Measurements from ENCODE around the gene MTCP1. TPM values are rescaled to one million over a fixed set of nuclear protein-coding genes. Genes with fewer than 3 reads are reported as not detected.

The MTCP1 gene
- total RNA-seq, 1 experiment from 2014 or later: 49.5 TPM

DNA sequence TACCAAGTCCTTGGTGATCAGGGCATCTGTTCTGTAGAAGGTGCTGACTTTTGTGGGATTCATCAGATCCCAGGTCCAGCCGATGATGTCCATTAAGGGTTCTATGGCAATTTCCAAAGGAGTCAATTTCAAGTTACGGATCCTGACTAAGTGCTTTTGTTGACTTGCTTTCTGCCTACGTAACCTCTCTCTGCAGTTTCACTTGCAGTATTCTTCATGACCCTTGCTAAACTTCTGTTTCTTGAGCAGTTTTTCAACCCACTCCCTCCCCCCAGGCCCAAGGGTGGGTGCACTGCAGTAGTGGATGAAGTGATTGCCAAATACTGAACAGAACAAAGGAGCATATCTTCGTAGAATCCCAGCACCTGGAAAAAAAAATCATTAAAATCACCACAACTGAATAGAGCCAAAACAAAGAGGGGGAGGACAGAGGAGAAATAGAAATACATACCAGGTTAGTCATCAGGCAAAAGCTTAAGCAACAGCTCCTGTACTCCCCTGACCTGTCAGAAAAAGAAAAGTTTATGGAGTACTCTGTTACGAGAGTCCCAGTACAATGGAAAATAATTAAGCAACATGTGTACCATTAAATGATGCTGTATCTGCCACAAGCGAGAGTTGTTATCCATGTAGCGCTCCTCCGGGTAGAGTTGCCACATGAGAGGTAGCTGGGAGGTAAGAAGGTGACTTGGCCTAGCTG, 5.8 kb downstream of the MTCP1 start:
- peaks cover 19% of the 10 kb centered on the region for H3K4me1 ChIP-seq (ENCODE audit: control insufficient read depth, insufficient read depth, low read length)
- peaks cover 11% of the 10 kb centered on the region for H3K36me3 ChIP-seq (ENCODE audit: control insufficient read depth, insufficient read depth, low read length)
- POLR2A ChIA-PET: no interaction called here
- in situ Hi-C loops (cut with HindIII; ENCODE audit: low pct_unique_long_range_greater_than_20kb, low sequenced_read_pairs) (no loop called here), intact Hi-C loops (cut with micrococcal nuclease; ENCODE audit: unreplicated experiment) (no loop called here)
- TF ChIP-seq, protein P1, sequence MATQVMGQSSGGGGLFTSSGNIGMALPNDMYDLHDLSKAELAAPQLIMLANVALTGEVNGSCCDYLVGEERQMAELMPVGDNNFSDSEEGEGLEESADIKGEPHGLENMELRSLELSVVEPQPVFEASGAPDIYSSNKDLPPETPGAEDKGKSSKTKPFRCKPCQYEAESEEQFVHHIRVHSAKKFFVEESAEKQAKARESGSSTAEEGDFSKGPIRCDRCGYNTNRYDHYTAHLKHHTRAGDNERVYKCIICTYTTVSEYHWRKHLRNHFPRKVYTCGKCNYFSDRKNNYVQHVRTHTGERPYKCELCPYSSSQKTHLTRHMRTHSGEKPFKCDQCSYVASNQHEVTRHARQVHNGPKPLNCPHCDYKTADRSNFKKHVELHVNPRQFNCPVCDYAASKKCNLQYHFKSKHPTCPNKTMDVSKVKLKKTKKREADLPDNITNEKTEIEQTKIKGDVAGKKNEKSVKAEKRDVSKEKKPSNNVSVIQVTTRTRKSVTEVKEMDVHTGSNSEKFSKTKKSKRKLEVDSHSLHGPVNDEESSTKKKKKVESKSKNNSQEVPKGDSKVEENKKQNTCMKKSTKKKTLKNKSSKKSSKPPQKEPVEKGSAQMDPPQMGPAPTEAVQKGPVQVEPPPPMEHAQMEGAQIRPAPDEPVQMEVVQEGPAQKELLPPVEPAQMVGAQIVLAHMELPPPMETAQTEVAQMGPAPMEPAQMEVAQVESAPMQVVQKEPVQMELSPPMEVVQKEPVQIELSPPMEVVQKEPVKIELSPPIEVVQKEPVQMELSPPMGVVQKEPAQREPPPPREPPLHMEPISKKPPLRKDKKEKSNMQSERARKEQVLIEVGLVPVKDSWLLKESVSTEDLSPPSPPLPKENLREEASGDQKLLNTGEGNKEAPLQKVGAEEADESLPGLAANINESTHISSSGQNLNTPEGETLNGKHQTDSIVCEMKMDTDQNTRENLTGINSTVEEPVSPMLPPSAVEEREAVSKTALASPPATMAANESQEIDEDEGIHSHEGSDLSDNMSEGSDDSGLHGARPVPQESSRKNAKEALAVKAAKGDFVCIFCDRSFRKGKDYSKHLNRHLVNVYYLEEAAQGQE (IDR thresholded peaks at IDR 0.05; ENCODE audit: insufficient read depth in 1 of 2, low read depth in 2 of 2, low read length in 1 of 2): no peak
- no peak overlapping the region for H3K4me3 ChIP-seq (ENCODE audit: low read depth in 2 of 2, low read length in 2 of 2)
- DNase-seq (ENCODE audit: low read depth, low spot score) (no peak), ATAC-seq (no peak)
- no peaks in the 10 kb centered on the region for H3K9me3 ChIP-seq (ENCODE audit: control insufficient read depth, insufficient read depth, low read depth, low read length)
- BruUV-seq (replicated peaks): no TSS peak
- CTCF ChIA-PET: no interaction called here
- H3K27me3 ChIP-seq (ENCODE audit: control insufficient read depth, insufficient read depth, low read length): no peaks in the 10 kb centered on the region
- H3K27ac ChIP-seq (ENCODE audit: low read length): no peak overlapping the region

DNA sequence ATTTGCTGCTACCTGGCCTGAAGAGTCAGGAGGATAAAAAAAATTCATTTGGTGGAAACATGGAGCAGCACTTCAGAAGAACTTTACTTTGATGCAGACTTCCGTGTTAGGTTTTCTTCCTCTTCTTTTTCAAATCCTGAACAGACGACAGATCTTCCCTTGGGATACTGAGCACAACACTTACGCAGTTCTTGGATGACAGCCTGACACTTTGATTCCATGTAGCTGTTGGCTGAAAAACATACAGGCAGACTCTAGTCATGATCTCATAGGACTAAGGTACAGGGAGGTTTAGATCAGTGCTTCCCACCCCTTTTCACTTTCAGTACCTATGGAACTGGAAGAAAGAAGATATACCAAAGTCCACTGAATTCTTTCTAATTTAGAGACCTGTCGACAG, 9.2 kb downstream of the MTCP1 start:
- ChIA-PET CTCF (interaction anchor here (1.1 to 1.2 kb wide), 2 partner anchors 144 to 155 kb away, joined by 3 to 9 read pairs; no protein-coding TSS in a partner anchor), POLR2A (no interaction called here)
- Histone ChIP-seq H3K27ac (ENCODE audit: low read length) (no peak overlapping the region), H3K27me3 (ENCODE audit: control insufficient read depth, insufficient read depth, low read length) (no peaks in the 10 kb centered on the region), H3K4me3 (ENCODE audit: low read depth in 2 of 2, low read length in 2 of 2) (no peak overlapping the region), H3K4me1 (ENCODE audit: control insufficient read depth, insufficient read depth, low read length) (peaks cover 6% of the 10 kb centered on the region), H3K36me3 (ENCODE audit: control insufficient read depth, insufficient read depth, low read length) (peaks cover 11% of the 10 kb centered on the region), H3K9me3 (ENCODE audit: control insufficient read depth, insufficient read depth, low read depth, low read length) (no peaks in the 10 kb centered on the region)
- BruUV-seq (replicated peaks): no TSS peak
- DNase-seq (ENCODE audit: low read depth, low spot score) (no peak), ATAC-seq (no peak)
- intact Hi-C loops (cut with micrococcal nuclease; ENCODE audit: unreplicated experiment) (no loop called here), in situ Hi-C loops (cut with HindIII; ENCODE audit: low pct_unique_long_range_greater_than_20kb, low sequenced_read_pairs) (no loop called here)
- TF ChIP-seq, protein P1 (IDR thresholded peaks at IDR 0.05; ENCODE audit: insufficient read depth in 1 of 2, low read depth in 2 of 2, low read length in 1 of 2): no peak
- TF ChIP-seq, protein P2, sequence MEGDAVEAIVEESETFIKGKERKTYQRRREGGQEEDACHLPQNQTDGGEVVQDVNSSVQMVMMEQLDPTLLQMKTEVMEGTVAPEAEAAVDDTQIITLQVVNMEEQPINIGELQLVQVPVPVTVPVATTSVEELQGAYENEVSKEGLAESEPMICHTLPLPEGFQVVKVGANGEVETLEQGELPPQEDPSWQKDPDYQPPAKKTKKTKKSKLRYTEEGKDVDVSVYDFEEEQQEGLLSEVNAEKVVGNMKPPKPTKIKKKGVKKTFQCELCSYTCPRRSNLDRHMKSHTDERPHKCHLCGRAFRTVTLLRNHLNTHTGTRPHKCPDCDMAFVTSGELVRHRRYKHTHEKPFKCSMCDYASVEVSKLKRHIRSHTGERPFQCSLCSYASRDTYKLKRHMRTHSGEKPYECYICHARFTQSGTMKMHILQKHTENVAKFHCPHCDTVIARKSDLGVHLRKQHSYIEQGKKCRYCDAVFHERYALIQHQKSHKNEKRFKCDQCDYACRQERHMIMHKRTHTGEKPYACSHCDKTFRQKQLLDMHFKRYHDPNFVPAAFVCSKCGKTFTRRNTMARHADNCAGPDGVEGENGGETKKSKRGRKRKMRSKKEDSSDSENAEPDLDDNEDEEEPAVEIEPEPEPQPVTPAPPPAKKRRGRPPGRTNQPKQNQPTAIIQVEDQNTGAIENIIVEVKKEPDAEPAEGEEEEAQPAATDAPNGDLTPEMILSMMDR (IDR thresholded peaks at IDR 0.05): no peak
- TF ChIP-seq POLR2AphosphoS5 (IDR thresholded peaks at IDR 0.05; ENCODE audit: low read depth, low read length) (no peak), TCF7L2 (IDR thresholded peaks at IDR 0.05; ENCODE audit: low read depth, low read length) (no peak), SIN3A (IDR thresholded peaks at IDR 0.05; ENCODE audit: borderline replicate concordance, insufficient read depth, low read depth, low read length) (no peak)

All from Panc1 (cell line).